Activated CD8-positive, alpha-beta memory T cell treated with anti-CD3 and anti-CD28 coated beads, Interleukin-2, amount 10 ng/mL, durations not matched to agents 7 days and 5 days (primary cell): ENCODE results near the gene TAS1R2. TPM values are rescaled to one million over a fixed set of nuclear protein-coding genes. Genes with fewer than 3 reads are reported as not detected.
"Not testable (repeated sequence)": the region's sequence is repeated elsewhere in the genome, so short reads cannot be mapped to it uniquely, and the experiment has no call there.

ENCODE experiments used
- ATAC-seq: fragments of 150-1000 bp; cut with Tn5 transposase; one replicate; pipeline ENCODE4 v1.10.0; 2021; ENCODE audit warnings: moderate library complexity
- CTCF ChIA-PET: fragments of 350-600 bp; sonication (Branson Sonifier 250); formaldehyde crosslinking; loops from one replicate; lab custom pipeline; 2021; ENCODE audit warnings: antibody characterized with exemption; lab: Charles Lee
- DNase-seq: peaks from one replicate; pipeline ENCODE4 v3.0.0-alpha.2; 2020
- H3K27ac Mint-ChIP-seq: one replicate; pipeline ENCODE4 v1.8.0; 2021; ENCODE audit warnings: mild to moderate bottlenecking, mixed read lengths
- H3K27me3 Mint-ChIP-seq: one replicate; pipeline ENCODE4 v1.8.0; 2021; ENCODE audit warnings: mixed read lengths
- H3K36me3 Mint-ChIP-seq: one replicate; pipeline ENCODE4 v1.8.0; 2021; ENCODE audit warnings: mild to moderate bottlenecking, mixed read lengths
- H3K4me1 Mint-ChIP-seq: one replicate; pipeline ENCODE4 v1.8.0; 2021; ENCODE audit warnings: mixed read lengths
- H3K4me3 Mint-ChIP-seq: one replicate; pipeline ENCODE4 v1.8.0; 2021; ENCODE audit warnings: mild to moderate bottlenecking, moderate library complexity, mixed read lengths
- H3K9me3 Mint-ChIP-seq: one replicate; pipeline ENCODE4 v1.8.0; 2022; ENCODE audit warnings: low read depth, mixed read lengths
- total RNA-seq, 2 experiments: library from RNA; stranded (reverse); gene quantifications; one replicate each; pipeline ENCODE4 v1.2.3, GENCODE V29; 2021

The TAS1R2 gene
- total RNA-seq, 2 experiments from 2014 or later: not detected

GRCh38 chr1:18871401-18872070 is 12.1 kb upstream of the TAS1R2 start:
- Mint-ChIP-seq H3K9me3 (no peaks in the 10 kb centered on the region), H3K27ac (no peak overlapping the region), H3K36me3 (no peaks in the 10 kb centered on the region), H3K4me1 (no peaks in the 10 kb centered on the region), H3K4me3 (no peak overlapping the region), H3K27me3 (peaks cover 7% of the 10 kb centered on the region)
- CTCF ChIA-PET: no interaction called here
- no peak for DNase-seq
- ATAC-seq: no peak

- CTCF ChIA-PET: no interaction called here
- H3K36me3 Mint-ChIP-seq: no peaks in the 10 kb centered on the region
- ATAC-seq (no peak), DNase-seq (no peak)
- no peaks in the 10 kb centered on the region for H3K4me1 Mint-ChIP-seq
- H3K27ac Mint-ChIP-seq: no peak overlapping the region
- no peak overlapping the region for H3K4me3 Mint-ChIP-seq
- H3K9me3 Mint-ChIP-seq: no peaks in the 10 kb centered on the region
- peaks cover 10% of the 10 kb centered on the region for H3K27me3 Mint-ChIP-seq
Measured at GRCh38 chr1:18870957-18871356, 11.5 kb upstream of the TAS1R2 start.

GRCh38 chr1:18870595-18870865 is 11.1 kb upstream of the TAS1R2 start:
- H3K27ac Mint-ChIP-seq, H3K9me3 Mint-ChIP-seq, H3K4me3 Mint-ChIP-seq, H3K4me1 Mint-ChIP-seq, ATAC-seq, H3K36me3 Mint-ChIP-seq, CTCF ChIA-PET, DNase-seq: not testable (repeated sequence)
- peaks cover 10% of the 10 kb centered on the region for H3K27me3 Mint-ChIP-seq

- ATAC-seq (no peak), DNase-seq (no peak)
- Mint-ChIP-seq H3K4me3 (no peak overlapping the region), H3K27me3 (peaks cover 10% of the 10 kb centered on the region), H3K4me1 (no peaks in the 10 kb centered on the region), H3K36me3 (no peaks in the 10 kb centered on the region), H3K27ac (no peak overlapping the region), H3K9me3 (no peaks in the 10 kb centered on the region)
- CTCF ChIA-PET: no interaction called here
Measured at GRCh38 chr1:18869847-18870594, 10.6 kb upstream of the TAS1R2 start.

GRCh38 chr1:18868801-18869424 is 9.5 kb upstream of the TAS1R2 start:
- ATAC-seq: no peak
- Mint-ChIP-seq H3K4me3 (no peak overlapping the region), H3K9me3 (no peaks in the 10 kb centered on the region), H3K27me3 (peaks cover 10% of the 10 kb centered on the region), H3K27ac (no peak overlapping the region), H3K4me1 (no peaks in the 10 kb centered on the region), H3K36me3 (no peaks in the 10 kb centered on the region)
- DNase-seq: no peak
- CTCF ChIA-PET: no interaction called here

GRCh38 chr1:18868354-18868753 is 8.9 kb upstream of the TAS1R2 start:
- no peaks in the 10 kb centered on the region for H3K36me3 Mint-ChIP-seq
- no peak overlapping the region for H3K27ac Mint-ChIP-seq
- CTCF ChIA-PET: no interaction called here
- H3K4me3 Mint-ChIP-seq: no peak overlapping the region
- no peak for ATAC-seq
- peaks cover 10% of the 10 kb centered on the region for H3K27me3 Mint-ChIP-seq
- DNase-seq: no peak
- no peaks in the 10 kb centered on the region for H3K9me3 Mint-ChIP-seq
- H3K4me1 Mint-ChIP-seq: no peaks in the 10 kb centered on the region

GRCh38 chr1:18866846-18867245 is 7.4 kb upstream of the TAS1R2 start:
- ATAC-seq (no peak), DNase-seq (no peak)
- CTCF ChIA-PET: no interaction called here
- Mint-ChIP-seq H3K27me3 (peaks cover 10% of the 10 kb centered on the region), H3K27ac (no peak overlapping the region), H3K4me3 (no peak overlapping the region), H3K4me1 (no peaks in the 10 kb centered on the region), H3K9me3 (no peaks in the 10 kb centered on the region), H3K36me3 (no peaks in the 10 kb centered on the region)

GRCh38 chr1:18866314-18866713 is 6.9 kb upstream of the TAS1R2 start:
- H3K4me3 Mint-ChIP-seq: no peak overlapping the region
- H3K36me3 Mint-ChIP-seq: no peaks in the 10 kb centered on the region
- peaks cover 10% of the 10 kb centered on the region for H3K27me3 Mint-ChIP-seq

GRCh38 chr1:18865176-18865575 is 5.7 kb upstream of the TAS1R2 start:
- Mint-ChIP-seq H3K27ac (no peak overlapping the region), H3K9me3 (no peaks in the 10 kb centered on the region), H3K27me3 (peaks cover 10% of the 10 kb centered on the region), H3K4me3 (no peak overlapping the region), H3K36me3 (no peaks in the 10 kb centered on the region), H3K4me1 (no peaks in the 10 kb centered on the region)
- ATAC-seq: no peak
- no peak for DNase-seq
- CTCF ChIA-PET: no interaction called here

More at GRCh38 chr1:18866314-18866713, 6.9 kb upstream of the TAS1R2 start:
- no peak for ATAC-seq
- DNase-seq: no peak
- H3K9me3 Mint-ChIP-seq: no peaks in the 10 kb centered on the region
- CTCF ChIA-PET: no interaction called here
- no peaks in the 10 kb centered on the region for H3K4me1 Mint-ChIP-seq
- H3K27ac Mint-ChIP-seq: no peak overlapping the region

GRCh38 chr1:18861590-18861989 is 2.1 kb upstream of the TAS1R2 start:
- Mint-ChIP-seq H3K27me3 (peaks cover 4% of the 10 kb centered on the region), H3K9me3 (no peaks in the 10 kb centered on the region), H3K36me3 (no peaks in the 10 kb centered on the region), H3K27ac (no peak overlapping the region), H3K4me3 (no peak overlapping the region), H3K4me1 (no peaks in the 10 kb centered on the region)
- DNase-seq (no peak), ATAC-seq (no peak)
- CTCF ChIA-PET: interaction anchor here (1.8 to 2.9 kb wide), 2 partner anchors 13 to 22 kb away, joined by 5 to 11 read pairs; no protein-coding TSS in a partner anchor

- no peak overlapping the region for H3K27ac Mint-ChIP-seq
- CTCF ChIA-PET: interaction anchor here (1.8 to 2.9 kb wide), 2 partner anchors 14 to 22 kb away, joined by 5 to 11 read pairs; no protein-coding TSS in a partner anchor
- H3K27me3 Mint-ChIP-seq: peaks cover under 1% of the 10 kb centered on the region
- DNase-seq: no peak
- H3K4me3 Mint-ChIP-seq: no peak overlapping the region
- H3K4me1 Mint-ChIP-seq: no peaks in the 10 kb centered on the region
- H3K36me3 Mint-ChIP-seq: no peaks in the 10 kb centered on the region
- no peaks in the 10 kb centered on the region for H3K9me3 Mint-ChIP-seq
- ATAC-seq: no peak
Measured at GRCh38 chr1:18861082-18861481, 1.6 kb upstream of the TAS1R2 start.

GRCh38 chr1:18858070-18858688 is 1.3 kb downstream of the TAS1R2 start:
- no peak overlapping the region for H3K27ac Mint-ChIP-seq
- no peak overlapping the region for H3K4me3 Mint-ChIP-seq
- H3K36me3 Mint-ChIP-seq: no peaks in the 10 kb centered on the region
- DNase-seq (no peak), ATAC-seq (no peak)
- no peaks in the 10 kb centered on the region for H3K27me3 Mint-ChIP-seq
- H3K9me3 Mint-ChIP-seq: no peaks in the 10 kb centered on the region
- no peaks in the 10 kb centered on the region for H3K4me1 Mint-ChIP-seq
- CTCF ChIA-PET: no interaction called here

GRCh38 chr1:18856435-18856834 is 3.0 kb downstream of the TAS1R2 start:
- Mint-ChIP-seq H3K9me3 (no peaks in the 10 kb centered on the region), H3K4me1 (no peaks in the 10 kb centered on the region), H3K4me3 (no peak overlapping the region), H3K36me3 (no peaks in the 10 kb centered on the region), H3K27me3 (no peaks in the 10 kb centered on the region), H3K27ac (no peak overlapping the region)
- CTCF ChIA-PET: no interaction called here
- no peak for ATAC-seq
- DNase-seq: no peak
